Amniotic epithelial cell (primary cell): ENCODE results near the gene RPS2.
"Not testable (repeated sequence)": the region's sequence is repeated elsewhere in the genome, so short reads cannot be mapped to it uniquely, and the experiment has no call there.

Source experiments
- DNase-seq: peaks from one replicate; pipeline ENCODE4 v3.0.0-alpha.2; 2010; ENCODE audit warnings: low read depth

The RPS2 gene

GRCh38 chr16:1942047-1942809, 22.4 kb downstream of the RPS2 start:
- DNase-seq = no peak

- DNase-seq = no peak
These were observed 23.2 kb downstream of the RPS2 start for GRCh38 chr16:1941162-1942046.

- no peak for DNase-seq
These were observed 24.1 kb downstream of the RPS2 start for GRCh38 chr16:1940273-1941161.

- DNase-seq = not testable (repeated sequence)
These were observed 24.8 kb downstream of the RPS2 start for GRCh38 chr16:1939833-1940232.

- no peak for DNase-seq
These were observed 25.7 kb downstream of the RPS2 start for GRCh38 chr16:1938910-1939309.

GRCh38 chr16:1938316-1938715, 26.3 kb downstream of the RPS2 start:
- DNase-seq = no peak

- DNase-seq = no peak
These were observed 27.6 kb downstream of the RPS2 start for GRCh38 chr16:1936945-1937479.

GRCh38 chr16:1933097-1933661, 31.4 kb downstream of the RPS2 start:
- no peak for DNase-seq

- DNase-seq = no peak
These were observed 32.3 kb downstream of the RPS2 start for GRCh38 chr16:1932050-1933028.

- DNase-seq = no peak
These were observed 34.3 kb downstream of the RPS2 start for GRCh38 chr16:1930338-1930720.

GRCh38 chr16:1929578-1930337, 34.9 kb downstream of the RPS2 start:
- peak; percentile 62 for DNase-seq

GRCh38 chr16:1929105-1929504, 35.5 kb downstream of the RPS2 start:
- peak; percentile 44 for DNase-seq

GRCh38 chr16:1926271-1926670, 38.4 kb downstream of the RPS2 start:
- no peak for DNase-seq

- no peak for DNase-seq
These were observed 40.5 kb downstream of the RPS2 start for GRCh38 chr16:1924095-1924494.

- peak; percentile 49 for DNase-seq
These were observed 41.2 kb downstream of the RPS2 start for GRCh38 chr16:1923299-1924034.

GRCh38 chr16:1922357-1922756, 42.3 kb downstream of the RPS2 start:
- no peak for DNase-seq

- no peak for DNase-seq
These were observed 43.9 kb downstream of the RPS2 start for GRCh38 chr16:1920727-1921171.

- DNase-seq = not testable (repeated sequence)
These were observed 44.5 kb downstream of the RPS2 start for GRCh38 chr16:1920122-1920521.
